ENCODE data around the gene NCAPD3. TPM values are rescaled to one million over a fixed set of nuclear protein-coding genes. Genes with fewer than 3 reads are reported as not detected.

Gene NCAPD3
- 16.4 TPM for total RNA-seq

DNA sequence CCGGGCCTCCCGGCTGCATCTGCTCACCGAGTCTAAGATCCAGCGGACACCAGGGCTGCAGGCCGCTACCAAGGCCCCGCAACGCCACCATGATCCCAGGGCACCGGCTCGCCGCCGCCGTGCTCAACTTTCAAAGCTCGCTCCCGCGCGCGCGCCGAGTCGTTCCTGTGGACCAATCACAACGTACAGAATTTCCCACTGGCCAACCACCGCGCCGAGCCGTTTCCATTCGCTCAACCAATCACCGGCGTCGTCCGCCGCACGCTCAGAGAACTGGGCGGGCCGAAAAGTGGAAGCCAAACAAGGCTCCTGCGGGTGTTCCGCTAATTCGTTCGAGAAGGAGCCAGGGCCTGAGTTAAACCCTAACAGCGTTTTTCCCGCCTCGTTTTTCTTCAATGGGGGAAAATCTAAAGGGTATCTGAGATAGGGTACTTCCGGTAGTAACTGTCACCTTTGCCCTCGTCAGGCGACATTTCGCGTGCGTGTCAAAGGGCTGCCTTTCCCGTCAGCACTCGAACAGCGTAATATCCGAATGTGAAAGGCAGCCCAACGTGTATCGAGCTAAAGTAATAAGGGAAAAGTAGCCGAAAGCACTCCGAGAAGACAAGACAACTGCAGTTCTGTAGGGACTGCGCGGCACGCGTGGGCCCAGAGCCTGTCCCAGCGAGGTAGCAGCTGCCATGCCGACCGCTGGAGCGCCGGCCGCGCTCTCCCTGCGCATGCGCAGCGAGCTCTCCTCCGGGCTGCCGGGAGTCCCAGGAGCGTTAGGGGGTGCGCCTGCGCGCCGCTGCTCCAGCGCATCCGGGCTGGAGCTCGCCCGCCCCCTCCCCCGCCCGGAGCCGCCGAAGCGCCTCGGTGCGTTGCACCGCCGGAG lies at the start of gene NCAPD3, which contains the start of gene VPS26B:
NCAPD3 (minus strand) TSS at position 132 of the 874 bp plus-strand sequence; CDS start at position 91, 41 bp downstream.
VPS26B (plus strand) TSS at position 836 of the 874 bp plus-strand sequence. CDS start 452 bp downstream, outside the sequence.

GRCh38 chr11:134253188-134253993 lies 29.6 kb upstream of the NCAPD3 start, which contains the start of the genes ACAD8 and THYN1:
ACAD8 (plus strand) TSS chr11:134253568; CDS start chr11:134253601, 33 bp downstream.
THYN1 (minus strand) TSS chr11:134253352; CDS start chr11:134252882, 470 bp downstream.

Other genes with a start within 250 kb of the NCAPD3 start
- gene JAM3, start 154.9 kb downstream of the NCAPD3 start, total RNA-seq, result 44.8 TPM
- gene VPS26B, start 704 bp upstream of the NCAPD3 start, total RNA-seq, result 74.0 TPM
- gene THYN1, start 29.4 kb upstream of the NCAPD3 start, total RNA-seq, result 44.1 TPM
- 27.0 TPM for gene ACAD8, start 29.6 kb upstream of the NCAPD3 start, total RNA-seq
- 1.8 TPM for gene GLB1L3, start 52.4 kb upstream of the NCAPD3 start, total RNA-seq
- gene GLB1L2, start 108.0 kb upstream of the NCAPD3 start, total RNA-seq, result 3.2 TPM
- 56.7 TPM for gene B3GAT1, start 188.3 kb upstream of the NCAPD3 start, total RNA-seq

All from diencephalon (tissue), 1 donor.